Motor neuron (in vitro differentiated cells): ENCODE results near the gene COX5B. TPM values are rescaled to one million over a fixed set of nuclear protein-coding genes. Genes with fewer than 3 reads are reported as not detected.
"Not testable (repeated sequence)": the region's sequence is repeated elsewhere in the genome, so short reads cannot be mapped to it uniquely, and the experiment has no call there.

ENCODE experiments used
- ATAC-seq, 8 experiments: fragments of 200-7000 bp; cut with Tn5 transposase; replicated peaks in 6 of 8; 2 replicates each; pipeline ENCODE4 v1.8.0; 2021; ENCODE audit warnings: mild to moderate bottlenecking in 8 of 8, moderate library complexity in 8 of 8
- H3K27ac ChIP-seq, 2 donors: fragments of 250-450 bp; sonication (Bioruptor Pico); 2 replicates each; pipeline ENCODE4 v1.9.0; 2021; ENCODE audit warnings: antibody characterized with exemption in 2 of 2, mild to moderate bottlenecking in 2 of 2, moderate library complexity in 1 of 2
- H3K4me1 ChIP-seq, 2 donors: fragments of 250-450 bp; sonication (Bioruptor Pico); replicated peaks in 1 of 2; 2 replicates each; pipeline ENCODE4 v1.6.1; 2021; ENCODE audit warnings: antibody characterized with exemption in 2 of 2, mild to moderate bottlenecking in 2 of 2, moderate library complexity in 1 of 2
- H3K4me3 ChIP-seq, 5 donors: fragments of 250-450 bp; sonication (Bioruptor Pico); 2 replicates each; pipeline ENCODE4 v1.9.0; 2021; ENCODE audit warnings: antibody characterized with exemption in 5 of 5, mild to moderate bottlenecking in 5 of 5, moderate library complexity in 4 of 5
- WGBS, 10 experiments: fragments of 450-650 bp; shearing (Covaris generic); methylation state at CpG; one replicate each; pipeline ENCODE4 v1.0.0; 2022; 5-methylcytosine and 5-hydroxymethylcytosine counted together
- in situ Hi-C, 9 experiments: fragments of 400-800 bp; cut with MboI; loops; one replicate each; pipeline ENCODE4 v1.15.0; 2021; ENCODE audit warnings: low sequenced_read_pairs in 9 of 9, low pct_unique_long_range_greater_than_20kb in 2 of 9; ENCODE audit not compliant: unreplicated experiment in 9 of 9
- total RNA-seq, 8 experiments: library from RNA; unstranded; fragments of 300-600 nt; gene quantifications; 2 replicates each; pipeline versions ENCODE4 v1.2.3 to v1.2.4, GENCODE V29; 2022

Gene COX5B
- 100 to 1,000 TPM; 290 to 531 (median 349) TPM for total RNA-seq

GRCh38 chr2:97645695-97646629, at the start of gene COX5B:
Gene COX5B (plus strand): TSS chr2:97646062. CDS start chr2:97646087, 25 bp downstream.
- in situ Hi-C loops: no loop called here
- H3K4me1 ChIP-seq: peaks cover 7 to 12% of the 10 kb centered on the region in 2 donors
- H3K27ac ChIP-seq: peak within 1 kb of the TSS; percentile 53 to 90
- H3K4me3 ChIP-seq: peak within 1 kb of the TSS; percentile 63 to 99 (median 82)
- WGBS, 10 experiments: 0 to 20% (median 1%) methylated on average over 1 to 6 of the region's 63 CpGs; no CpG with 5 or more reads in 4 of the 10 experiments
- peak; percentile 94 to 99 (median 98) for ATAC-seq

- not testable (repeated sequence) for ATAC-seq
- no CpG with 5 or more reads among the region's 4 CpGs for WGBS, 10 experiments
These were observed 49.7 kb upstream of the COX5B start for GRCh38 chr2:97596180-97596579.

GRCh38 chr2:97601537-97601936, 44.3 kb upstream of the COX5B start:
- ATAC-seq, H3K4me3 ChIP-seq, H3K4me1 ChIP-seq, in situ Hi-C loops, H3K27ac ChIP-seq: not testable (repeated sequence)
- no CpG with 5 or more reads among the region's 10 CpGs for WGBS, 10 experiments

More at GRCh38 chr2:97596180-97596579, 49.7 kb upstream of the COX5B start:
- H3K4me3 ChIP-seq, in situ Hi-C loops, H3K4me1 ChIP-seq, H3K27ac ChIP-seq: not testable (repeated sequence)

GRCh38 chr2:97605109-97605508, 40.8 kb upstream of the COX5B start:
- in situ Hi-C loops, H3K4me1 ChIP-seq, H3K27ac ChIP-seq, H3K4me3 ChIP-seq: not testable (repeated sequence)
- no CpG with 5 or more reads among the region's 8 CpGs for WGBS, 10 experiments
- peak in 3 of 8 experiments; percentile 44 to 64 (median 54) for ATAC-seq

- H3K4me3 ChIP-seq, H3K4me1 ChIP-seq, H3K27ac ChIP-seq, in situ Hi-C loops: not testable (repeated sequence)
- ATAC-seq: peak in 3 of 8 experiments; percentile 31 to 69 (median 32)
- WGBS, 10 experiments: no CpG with 5 or more reads among the region's 12 CpGs
These were observed 40.1 kb upstream of the COX5B start for GRCh38 chr2:97605524-97606339.

- in situ Hi-C loops, H3K27ac ChIP-seq, ATAC-seq: not testable (repeated sequence)
These were observed 37.1 kb upstream of the COX5B start for GRCh38 chr2:97608745-97609144.

GRCh38 chr2:97611895-97612294, 34.0 kb upstream of the COX5B start:
- in situ Hi-C loops, H3K27ac ChIP-seq, H3K4me1 ChIP-seq, ATAC-seq, H3K4me3 ChIP-seq: not testable (repeated sequence)
- WGBS, 10 experiments: no CpG with 5 or more reads among the region's 7 CpGs

More at GRCh38 chr2:97608745-97609144, 37.1 kb upstream of the COX5B start:
- H3K4me1 ChIP-seq, H3K4me3 ChIP-seq: not testable (repeated sequence)
- WGBS, 10 experiments: 20 to 100% (median 50%) methylated on average over 1 to 2 of the region's 4 CpGs; no CpG with 5 or more reads in 7 of the 10 experiments

- no CpG with 5 or more reads among the region's 8 CpGs for WGBS, 10 experiments
- H3K4me3 ChIP-seq, in situ Hi-C loops, H3K4me1 ChIP-seq, H3K27ac ChIP-seq: not testable (repeated sequence)
- peak in 3 of 8 experiments; percentile 37 to 67 (median 42) for ATAC-seq
These were observed 30.1 kb upstream of the COX5B start for GRCh38 chr2:97615746-97616145.

- WGBS, 10 experiments: 93 to 100% methylated on average over 3 to 5 of the region's 6 CpGs; no CpG with 5 or more reads in 8 of the 10 experiments
- Histone ChIP-seq H3K27ac (no peak overlapping the region), H3K4me3 (no peak overlapping the region), H3K4me1 (no peaks in the 10 kb centered on the region)
- in situ Hi-C loops: no loop called here
- ATAC-seq: no peak
These were observed 28.0 kb upstream of the COX5B start for GRCh38 chr2:97617911-97618310.

GRCh38 chr2:97618939-97619827, 26.7 kb upstream of the COX5B start:
- peak; percentile 89 to 97 (median 95) for ATAC-seq
- H3K4me3 ChIP-seq, H3K27ac ChIP-seq, in situ Hi-C loops, H3K4me1 ChIP-seq: not testable (repeated sequence)
- WGBS, 10 experiments: no CpG with 5 or more reads among the region's 14 CpGs

GRCh38 chr2:97620492-97620891, 25.4 kb upstream of the COX5B start:
- WGBS, 10 experiments: 77 to 100% (median 83%) methylated on average over 1 of the region's 1 CpG; no CpG with 5 or more reads in 4 of the 10 experiments
- H3K4me3 ChIP-seq, H3K4me1 ChIP-seq, ATAC-seq, H3K27ac ChIP-seq, in situ Hi-C loops: not testable (repeated sequence)

- H3K27ac ChIP-seq, H3K4me1 ChIP-seq, ATAC-seq, H3K4me3 ChIP-seq, in situ Hi-C loops: not testable (repeated sequence)
These were observed 22.9 kb upstream of the COX5B start for GRCh38 chr2:97622976-97623375.
